NB4 (cell line): ENCODE data around the gene FREM1.

Experiments
- DNase-seq: peaks from one replicate; pipeline ENCODE4 v3.0.0; 2010; ENCODE audit warnings: low read depth
- H3K4me3 ChIP-seq: one replicate; pipeline ENCODE4 v1.5.1; 2011; ENCODE audit warnings: mild to moderate bottlenecking, low read depth, low read length, moderate library complexity
- CTCF ChIP-seq: IDR thresholded peaks from one replicate; pipeline ENCODE4 v1.5.1; 2012; ENCODE audit warnings: low read depth, low read length
- MAX ChIP-seq: IDR thresholded peaks from 2 replicates; pipeline ENCODE4 v1.6.1; 2011; ENCODE audit warnings: low read depth, low read length
- MYC ChIP-seq: IDR thresholded peaks from 2 replicates; pipeline ENCODE4 v1.6.1; 2011; ENCODE audit warnings: low read depth, low read length
- POLR2A ChIP-seq: IDR thresholded peaks from 2 replicates; pipeline ENCODE4 v1.6.1; 2011; ENCODE audit warnings: mild to moderate bottlenecking; ENCODE audit not compliant: insufficient read length; ENCODE audit errors: extremely low read depth

The FREM1 gene

GRCh38 chr9:14902561-14902960 is 7.7 kb downstream of the FREM1 start:
- no peak for DNase-seq
- TF ChIP-seq MYC (no peak), MAX (no peak), CTCF (no peak), POLR2A (no peak)
- no peak overlapping the region for H3K4me3 ChIP-seq

GRCh38 chr9:14899815-14900193 is 10.4 kb downstream of the FREM1 start:
- H3K4me3 ChIP-seq: no peak overlapping the region
- no peak for DNase-seq
- TF ChIP-seq MYC (no peak), CTCF (no peak), POLR2A (no peak), MAX (no peak)

GRCh38 chr9:14899042-14899814 is 11.0 kb downstream of the FREM1 start:
- H3K4me3 ChIP-seq: no peak overlapping the region
- TF ChIP-seq MAX (no peak), POLR2A (no peak), CTCF (no peak), MYC (no peak)
- DNase-seq: no peak

- no peak overlapping the region for H3K4me3 ChIP-seq
- no peak for DNase-seq
- no peak for TF ChIP-seq MYC
- TF ChIP-seq POLR2A: no peak
- no peak for TF ChIP-seq MAX
Observed at GRCh38 chr9:14895806-14896205, 14.4 kb downstream of the FREM1 start.

GRCh38 chr9:14893280-14893679 is 16.9 kb downstream of the FREM1 start:
- DNase-seq: no peak
- H3K4me3 ChIP-seq: no peak overlapping the region
- TF ChIP-seq MYC (no peak), MAX (no peak), POLR2A (no peak), CTCF (no peak)

- no peak for DNase-seq
- TF ChIP-seq MYC (no peak), POLR2A (no peak), MAX (no peak), CTCF (no peak)
Observed at GRCh38 chr9:14891332-14891731, 18.9 kb downstream of the FREM1 start.

More at GRCh38 chr9:14891332-14891731, 18.9 kb downstream of the FREM1 start:
- no peak overlapping the region for H3K4me3 ChIP-seq
